HFFc6 (cell line): ENCODE data around the gene LSS. TPM values are rescaled to one million over a fixed set of nuclear protein-coding genes. Genes with fewer than 3 reads are reported as not detected.

Experiments used
- DNase-seq: peaks from one replicate; pipeline ENCODE4 v3.0.0-alpha.2; 2018
- H3K27ac Mint-ChIP-seq: 2 replicates; pipeline ENCODE4 v1.8.0; 2020; ENCODE audit warnings: mild to moderate bottlenecking, mixed read lengths
- H3K27me3 Mint-ChIP-seq: 2 replicates; pipeline ENCODE4 v1.8.0; 2021; ENCODE audit warnings: mild to moderate bottlenecking, moderate library complexity, mixed read lengths; ENCODE audit not compliant: insufficient read depth
- H3K36me3 Mint-ChIP-seq: 2 replicates; pipeline ENCODE4 v1.8.0; 2021; ENCODE audit warnings: low read depth, mixed read lengths
- H3K4me1 Mint-ChIP-seq: 2 replicates; pipeline ENCODE4 v1.8.0; 2020; ENCODE audit warnings: low read depth, mixed read lengths
- H3K4me3 Mint-ChIP-seq: 2 replicates; pipeline ENCODE4 v1.8.0; 2020; ENCODE audit warnings: mild to moderate bottlenecking, moderate library complexity, mixed read lengths
- H3K9me3 Mint-ChIP-seq: 2 replicates; pipeline ENCODE4 v1.8.0; 2020; ENCODE audit warnings: mild to moderate bottlenecking, mixed read lengths
- total RNA-seq, 6 experiments: library from RNA; stranded (reverse); fragmentation: NEBNext Ultra II Directional; extraction: Animal tissue kit (Norgen Biotek cat#: 25700); gene quantifications; 2 replicates in 1 of 6; 3 replicates in 5 of 6; pipeline ENCODE4 v1.2.3, GENCODE V29; 2021
- TF ChIP-seq, protein P1 (sequence below): fragments of 200-600 bp; sonication (generic); IDR thresholded peaks from 2 replicates; pipeline ENCODE4 v1.5.0; 2021; ENCODE audit warnings: antibody characterized with exemption, mild to moderate bottlenecking

LSS gene
- total RNA-seq, 6 experiments from 2014 or later, result 47.9 to 61.3 (median 50.6) TPM

DNA sequence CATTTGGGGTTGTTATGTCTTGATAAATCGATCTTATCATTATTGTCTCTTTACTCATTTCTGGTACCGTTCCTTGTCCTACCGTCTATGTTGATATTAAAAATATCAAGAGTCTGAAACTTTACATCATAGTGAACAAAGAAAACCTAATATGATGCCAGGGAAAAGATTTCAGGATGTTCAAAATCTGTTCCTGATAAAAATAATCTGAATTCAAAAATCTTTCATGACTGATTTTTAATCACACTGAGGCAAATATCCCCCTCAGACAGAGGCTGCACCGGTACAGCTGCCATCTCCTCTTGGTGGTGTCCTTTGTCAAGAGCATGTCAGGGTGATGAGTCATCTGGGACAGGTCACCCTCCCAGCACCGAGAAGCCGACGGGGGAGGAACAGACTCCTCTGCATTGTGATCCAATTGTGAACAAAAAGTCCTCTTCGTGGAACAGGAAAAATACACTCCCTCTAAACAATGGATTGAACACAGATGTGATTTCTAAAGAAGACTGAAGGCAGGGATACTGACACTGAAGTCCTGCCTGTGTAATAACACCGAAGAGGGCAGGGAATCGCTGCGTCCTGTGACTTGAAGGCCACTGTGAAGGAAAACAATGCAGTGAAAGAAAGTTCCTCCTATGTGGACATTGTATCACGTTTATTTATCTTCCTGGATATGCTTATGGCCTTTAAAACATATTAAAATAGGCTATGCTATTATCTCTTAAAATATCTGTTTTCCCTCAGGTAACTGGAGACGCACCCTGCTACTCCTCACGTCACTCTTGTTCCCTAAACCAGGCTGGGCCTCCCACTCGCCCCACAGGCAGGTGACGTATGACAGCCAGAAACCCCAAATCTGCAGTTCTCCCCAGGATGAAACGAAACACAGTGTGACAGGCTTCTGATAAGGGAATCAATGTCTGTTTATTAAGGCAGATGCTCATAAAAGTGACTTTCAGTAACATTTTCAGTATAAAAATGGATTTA, 40.1 kb downstream of the LSS start:
- H3K9me3 Mint-ChIP-seq, result no peaks in the 10 kb centered on the region
- peak overlapping the region; percentile 50 for H3K4me3 Mint-ChIP-seq
- TF ChIP-seq, protein P1, sequence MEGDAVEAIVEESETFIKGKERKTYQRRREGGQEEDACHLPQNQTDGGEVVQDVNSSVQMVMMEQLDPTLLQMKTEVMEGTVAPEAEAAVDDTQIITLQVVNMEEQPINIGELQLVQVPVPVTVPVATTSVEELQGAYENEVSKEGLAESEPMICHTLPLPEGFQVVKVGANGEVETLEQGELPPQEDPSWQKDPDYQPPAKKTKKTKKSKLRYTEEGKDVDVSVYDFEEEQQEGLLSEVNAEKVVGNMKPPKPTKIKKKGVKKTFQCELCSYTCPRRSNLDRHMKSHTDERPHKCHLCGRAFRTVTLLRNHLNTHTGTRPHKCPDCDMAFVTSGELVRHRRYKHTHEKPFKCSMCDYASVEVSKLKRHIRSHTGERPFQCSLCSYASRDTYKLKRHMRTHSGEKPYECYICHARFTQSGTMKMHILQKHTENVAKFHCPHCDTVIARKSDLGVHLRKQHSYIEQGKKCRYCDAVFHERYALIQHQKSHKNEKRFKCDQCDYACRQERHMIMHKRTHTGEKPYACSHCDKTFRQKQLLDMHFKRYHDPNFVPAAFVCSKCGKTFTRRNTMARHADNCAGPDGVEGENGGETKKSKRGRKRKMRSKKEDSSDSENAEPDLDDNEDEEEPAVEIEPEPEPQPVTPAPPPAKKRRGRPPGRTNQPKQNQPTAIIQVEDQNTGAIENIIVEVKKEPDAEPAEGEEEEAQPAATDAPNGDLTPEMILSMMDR, result no peak
- peaks cover 2% of the 10 kb centered on the region for H3K27me3 Mint-ChIP-seq
- peaks cover 12% of the 10 kb centered on the region for H3K36me3 Mint-ChIP-seq
- H3K27ac Mint-ChIP-seq, result peak overlapping the region; percentile 72
- DNase-seq, result peak; percentile 61
- H3K4me1 Mint-ChIP-seq, result peaks cover 41% of the 10 kb centered on the region

DNA sequence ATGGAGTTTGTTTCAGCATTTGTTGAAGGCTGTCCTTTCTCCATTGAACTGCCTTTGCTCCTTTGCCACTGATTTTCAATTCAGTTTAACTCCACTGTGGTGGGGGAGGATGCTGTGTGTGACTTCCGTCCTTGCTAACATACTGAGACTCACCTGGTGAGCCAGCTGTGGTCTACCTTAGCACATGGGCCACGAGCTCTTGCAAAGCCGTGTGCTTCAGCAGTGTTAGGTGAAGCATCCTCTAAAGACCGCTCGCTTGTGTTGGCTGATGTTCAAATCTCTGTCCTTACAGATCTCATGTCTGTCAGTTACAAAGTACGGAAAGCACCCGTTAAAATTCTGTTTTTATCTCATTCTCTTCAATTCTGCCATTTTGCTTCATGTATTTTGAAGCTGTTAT, 40.8 kb downstream of the LSS start:
- H3K9me3 Mint-ChIP-seq, result no peaks in the 10 kb centered on the region
- H3K36me3 Mint-ChIP-seq, result peaks cover 8% of the 10 kb centered on the region; the same call in 1 of the 2 replicates
- peaks cover 2% of the 10 kb centered on the region for H3K27me3 Mint-ChIP-seq
- peak overlapping the region; percentile 72 for H3K27ac Mint-ChIP-seq
- no peak for DNase-seq
- peaks cover 41% of the 10 kb centered on the region for H3K4me1 Mint-ChIP-seq
- peak overlapping the region; percentile 50; the same call in 1 of the 2 replicates for H3K4me3 Mint-ChIP-seq
- TF ChIP-seq, protein P1, result no peak

DNA sequence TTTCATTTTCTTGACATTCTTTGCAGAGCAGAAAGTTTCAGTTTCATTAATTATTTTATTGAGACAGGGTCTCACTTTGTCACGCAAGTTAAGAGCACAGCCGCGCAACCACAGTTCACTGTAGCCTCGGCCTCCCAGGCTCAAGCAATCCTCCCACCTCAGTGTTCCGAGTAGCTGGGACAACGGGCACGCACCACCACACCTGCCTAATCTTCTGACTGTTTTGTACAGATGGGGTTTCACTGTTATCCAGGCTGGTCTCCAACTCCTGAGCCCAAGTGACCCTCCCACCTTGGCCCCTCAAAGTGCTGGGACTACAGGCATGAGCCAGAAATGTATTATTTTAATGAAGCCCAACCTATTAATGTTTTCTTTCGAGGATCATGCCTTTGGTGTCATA, 41.3 kb downstream of the LSS start:
- Mint-ChIP-seq H3K9me3 (no peaks in the 10 kb centered on the region), H3K27me3 (peaks cover 3% of the 10 kb centered on the region), H3K4me1 (peaks cover 41% of the 10 kb centered on the region), H3K27ac (no peak overlapping the region), H3K36me3 (peaks cover 8% of the 10 kb centered on the region; the same call in 1 of the 2 replicates), H3K4me3 (no peak overlapping the region)
- TF ChIP-seq, protein P1, result no peak
- DNase-seq, result no peak

DNA sequence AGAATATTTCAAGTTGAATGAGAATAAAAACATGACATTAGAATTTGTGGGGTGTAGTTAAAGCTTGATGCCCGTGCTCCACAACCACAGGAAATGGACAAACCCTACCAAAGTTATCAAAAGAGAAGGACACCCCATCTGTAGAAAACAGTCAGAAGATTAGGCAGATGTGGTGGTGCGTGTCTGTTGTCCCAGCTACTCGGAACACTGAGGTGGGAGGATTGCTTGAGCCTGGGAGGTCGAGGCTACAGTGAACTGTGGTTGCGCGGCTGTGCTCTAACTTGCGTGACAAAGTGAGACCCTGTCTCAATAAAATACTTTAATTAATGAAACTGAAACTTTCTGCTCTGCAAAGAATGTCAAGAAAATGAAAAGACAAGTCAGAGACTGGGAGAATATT, 42.9 kb downstream of the LSS start:
- Mint-ChIP-seq H3K9me3 (no peaks in the 10 kb centered on the region), H3K4me3 (no peak overlapping the region; the same call in 1 of the 2 replicates), H3K4me1 (peaks cover 32% of the 10 kb centered on the region), H3K27me3 (peaks cover 3% of the 10 kb centered on the region), H3K36me3 (0 out of 2 replicates have a peak, but pooled peaks cover 5% of the 10 kb centered on the region), H3K27ac (no peak overlapping the region)
- no peak for DNase-seq
- TF ChIP-seq, protein P1, result no peak

DNA sequence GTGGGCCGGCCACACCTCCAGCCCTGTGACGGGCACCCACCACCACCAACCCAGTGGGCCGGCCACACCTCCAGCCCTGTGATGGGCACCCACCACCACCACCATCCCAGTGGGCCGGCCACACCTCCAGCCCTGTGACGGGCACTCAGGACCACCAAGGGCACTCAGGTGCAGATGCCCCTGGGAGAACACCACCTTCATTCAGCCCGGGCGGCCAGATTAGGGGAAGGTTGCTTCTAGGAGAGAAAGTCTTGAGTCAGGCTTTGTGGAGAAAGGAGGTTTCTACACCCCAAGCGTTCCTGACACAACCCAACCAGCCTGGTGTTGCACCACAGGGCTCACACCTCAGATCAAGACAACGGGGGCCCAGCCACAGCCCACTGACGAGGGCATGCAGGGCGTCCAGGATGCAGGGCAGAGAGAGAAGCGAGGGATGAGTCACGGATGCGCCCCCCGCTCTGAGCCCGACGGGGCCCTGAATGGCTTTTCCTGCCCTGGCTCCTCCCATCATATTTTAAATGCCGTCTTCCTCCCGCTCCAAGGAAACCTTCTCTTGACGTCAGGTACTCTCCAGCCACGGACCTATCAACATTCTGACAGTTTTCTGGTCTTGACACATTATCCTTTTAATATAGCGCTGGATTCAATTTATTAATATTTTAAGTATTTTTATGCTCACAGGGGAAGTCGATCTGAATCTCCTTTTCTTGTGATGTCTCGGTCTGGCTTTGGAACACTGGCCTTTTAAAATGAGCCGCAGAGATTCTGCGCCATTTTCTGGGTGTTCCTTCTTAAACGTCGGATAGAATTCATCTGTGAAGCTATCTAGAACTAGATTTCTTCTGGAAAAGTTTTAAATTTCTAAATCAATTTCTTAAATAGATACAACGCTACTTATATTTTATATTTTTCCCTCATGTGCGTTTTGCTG, 43.7 kb downstream of the LSS start:
- Mint-ChIP-seq H3K27me3 (peaks cover 5% of the 10 kb centered on the region), H3K36me3 (0 out of 2 replicates have a peak, but pooled peaks cover 5% of the 10 kb centered on the region), H3K27ac (peak overlapping the region; percentile 67), H3K9me3 (no peaks in the 10 kb centered on the region), H3K4me3 (peak overlapping the region; percentile 91), H3K4me1 (peaks cover 28% of the 10 kb centered on the region)
- TF ChIP-seq, protein P1, result no peak
- DNase-seq, result peak; percentile 58
